Loucy (cell line): ENCODE measurements around the gene PID1.

Source experiments
- H2AFZ ChIP-seq: fragments of 200-600 bp; sonication (generic); 2 replicates; pipeline ENCODE4 v1.6.0; 2016; ENCODE audit warnings: antibody characterized with exemption, mild to moderate bottlenecking, low read length, moderate library complexity
- H3F3A ChIP-seq: fragments of 200-600 bp; 2 replicates; pipeline ENCODE4 v1.6.0; 2016; ENCODE audit warnings: antibody characterized with exemption, low read depth, mild to moderate bottlenecking
- H3K27me3 ChIP-seq: fragments of 200-600 bp; sonication (generic); 2 replicates; pipeline ENCODE4 v1.6.1; 2014; ENCODE audit warnings: low read length, mild to moderate bottlenecking; ENCODE audit not compliant: insufficient read depth, poor library complexity, severe bottlenecking
- H3K36me3 ChIP-seq: fragments of 200-600 bp; sonication (generic); 2 replicates; pipeline ENCODE4 v1.6.1; 2016; ENCODE audit warnings: low read length; ENCODE audit not compliant: insufficient read depth
- H3K4me1 ChIP-seq: fragments of 200-600 bp; sonication (generic); 2 replicates; pipeline ENCODE4 v1.5.1; 2014; ENCODE audit warnings: low read length, mild to moderate bottlenecking; ENCODE audit not compliant: insufficient read depth, poor library complexity, severe bottlenecking
- H3K4me2 ChIP-seq: fragments of 200-600 bp; sonication (generic); 2 replicates; pipeline ENCODE4 v1.6.0; 2014; ENCODE audit warnings: antibody characterized with exemption, low read length, low read depth, mild to moderate bottlenecking; ENCODE audit not compliant: poor library complexity, severe bottlenecking
- H3K4me3 ChIP-seq: fragments of 200-600 bp; sonication (generic); 2 replicates; pipeline ENCODE4 v1.5.1; 2014; ENCODE audit warnings: low read length, mild to moderate bottlenecking, mixed read lengths; ENCODE audit not compliant: poor library complexity, severe bottlenecking
- H3K79me2 ChIP-seq: fragments of 200-600 bp; sonication (generic); 2 replicates; pipeline ENCODE4 v1.6.1; 2014; ENCODE audit warnings: low read length; ENCODE audit not compliant: insufficient read depth
- H3K9ac ChIP-seq: fragments of 200-600 bp; sonication (generic); 2 replicates; pipeline ENCODE4 v1.6.0; 2014; ENCODE audit warnings: mild to moderate bottlenecking, low read depth, low read length, moderate library complexity; ENCODE audit not compliant: poor library complexity, severe bottlenecking
- H3K9me2 ChIP-seq: fragments of 200-600 bp; sonication (generic); replicated peaks from 2 replicates; pipeline ENCODE4 v1.6.1; 2016; ENCODE audit warnings: low read depth, low read length, mixed read lengths
- H3K9me3 ChIP-seq: fragments of 200-600 bp; sonication (generic); 2 replicates; pipeline ENCODE4 v1.6.1; 2014; ENCODE audit warnings: mild to moderate bottlenecking, antibody characterized with exemption, low read length, low read depth; ENCODE audit not compliant: insufficient read depth
- H4K20me1 ChIP-seq: fragments of 200-600 bp; sonication (generic); 2 replicates; pipeline ENCODE4 v1.6.0; 2014; ENCODE audit warnings: antibody characterized with exemption, low read length, mild to moderate bottlenecking; ENCODE audit not compliant: insufficient read depth, poor library complexity, severe bottlenecking
- EZH2phosphoT487 ChIP-seq: fragments of 200-600 bp; IDR thresholded peaks from 2 replicates; pipeline ENCODE4 v1.6.1; 2018; ENCODE audit warnings: antibody characterized with exemption, mild to moderate bottlenecking, moderate library complexity, borderline replicate concordance
- TF ChIP-seq, protein P1 (sequence below): fragments of 200-600 bp; sonication (generic); conservative IDR thresholded peaks from 2 replicates; pipeline ENCODE4 v1.5.1; 2014; ENCODE audit warnings: mild to moderate bottlenecking, antibody characterized with exemption, low read length

The PID1 gene

DNA sequence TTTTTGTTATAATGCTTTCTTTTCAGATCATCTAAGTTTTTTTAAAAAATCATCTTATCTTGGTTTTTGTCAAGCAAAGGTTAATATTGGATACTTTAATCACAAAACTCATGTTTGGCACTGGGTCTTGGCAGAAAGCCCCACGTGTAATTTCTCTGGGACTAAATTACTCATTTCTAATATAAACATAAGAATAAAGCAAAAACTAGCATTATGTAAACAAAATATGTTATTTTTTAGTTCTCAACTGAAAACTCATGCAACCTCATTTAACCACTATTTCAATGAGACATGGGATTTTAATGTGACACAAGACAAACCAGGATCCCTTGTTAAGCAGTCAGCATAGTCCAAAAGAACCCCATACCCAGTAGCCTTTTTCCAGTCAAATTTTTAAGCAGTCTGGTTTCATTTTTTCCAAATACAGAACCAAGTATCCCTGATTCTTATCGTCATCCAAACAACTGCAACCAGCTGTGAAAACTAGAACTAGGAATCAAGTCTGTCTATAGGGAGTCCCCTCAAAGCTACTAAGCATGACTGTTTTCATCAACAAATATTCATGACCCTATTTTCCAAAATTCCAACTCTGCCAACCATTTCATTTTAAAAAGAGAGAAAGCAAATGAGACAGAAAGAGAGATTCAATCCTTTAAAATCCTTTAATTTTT lies 27.1 kb downstream of the PID1 start:
- TF ChIP-seq, protein P1, sequence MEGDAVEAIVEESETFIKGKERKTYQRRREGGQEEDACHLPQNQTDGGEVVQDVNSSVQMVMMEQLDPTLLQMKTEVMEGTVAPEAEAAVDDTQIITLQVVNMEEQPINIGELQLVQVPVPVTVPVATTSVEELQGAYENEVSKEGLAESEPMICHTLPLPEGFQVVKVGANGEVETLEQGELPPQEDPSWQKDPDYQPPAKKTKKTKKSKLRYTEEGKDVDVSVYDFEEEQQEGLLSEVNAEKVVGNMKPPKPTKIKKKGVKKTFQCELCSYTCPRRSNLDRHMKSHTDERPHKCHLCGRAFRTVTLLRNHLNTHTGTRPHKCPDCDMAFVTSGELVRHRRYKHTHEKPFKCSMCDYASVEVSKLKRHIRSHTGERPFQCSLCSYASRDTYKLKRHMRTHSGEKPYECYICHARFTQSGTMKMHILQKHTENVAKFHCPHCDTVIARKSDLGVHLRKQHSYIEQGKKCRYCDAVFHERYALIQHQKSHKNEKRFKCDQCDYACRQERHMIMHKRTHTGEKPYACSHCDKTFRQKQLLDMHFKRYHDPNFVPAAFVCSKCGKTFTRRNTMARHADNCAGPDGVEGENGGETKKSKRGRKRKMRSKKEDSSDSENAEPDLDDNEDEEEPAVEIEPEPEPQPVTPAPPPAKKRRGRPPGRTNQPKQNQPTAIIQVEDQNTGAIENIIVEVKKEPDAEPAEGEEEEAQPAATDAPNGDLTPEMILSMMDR = no peak
- TF ChIP-seq EZH2phosphoT487 = no peak
- H2AFZ ChIP-seq = no peak overlapping the region
- H3K9me2 ChIP-seq = no peaks in the 10 kb centered on the region
- H3F3A ChIP-seq = no peaks in the 10 kb centered on the region
- H3K4me3 ChIP-seq = no peak overlapping the region
- H3K4me1 ChIP-seq = no peaks in the 10 kb centered on the region
- H3K79me2 ChIP-seq = no peaks in the 10 kb centered on the region
- H3K9me3 ChIP-seq = peaks cover 5% of the 10 kb centered on the region; the same call in 1 of the 2 replicates
- no peak overlapping the region for H3K4me2 ChIP-seq
- no peaks in the 10 kb centered on the region for H3K27me3 ChIP-seq
- H3K9ac ChIP-seq = no peak overlapping the region
- no peaks in the 10 kb centered on the region for H3K36me3 ChIP-seq
- no peaks in the 10 kb centered on the region for H4K20me1 ChIP-seq

DNA sequence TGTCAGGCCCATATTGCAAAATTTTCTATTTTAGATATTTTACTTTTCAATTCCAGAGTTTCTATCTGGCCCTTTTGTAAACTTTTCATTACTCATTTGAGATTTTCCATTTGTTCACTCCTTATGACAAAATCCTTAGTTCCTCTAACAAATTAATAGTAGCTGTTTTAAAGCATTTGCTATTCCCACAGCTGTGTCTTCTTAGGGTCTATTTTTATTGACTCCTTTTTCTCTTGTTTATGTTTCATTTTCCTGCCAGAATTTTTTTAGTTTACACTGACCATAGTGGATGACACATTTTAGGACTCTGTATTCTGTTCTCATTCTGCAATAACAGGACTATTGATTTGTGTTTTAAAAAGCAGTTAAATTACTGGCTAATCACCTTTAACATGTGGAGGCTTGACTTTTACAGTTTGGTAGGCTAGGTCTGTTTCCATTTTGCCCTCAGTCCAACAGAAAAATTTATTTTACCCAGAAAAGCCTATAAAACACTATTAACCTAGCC lies 30.0 kb downstream of the PID1 start:
- peaks cover 5% of the 10 kb centered on the region; the same call in 1 of the 2 replicates for H3K9me3 ChIP-seq
- H3K9me2 ChIP-seq = no peaks in the 10 kb centered on the region
- H3K4me3 ChIP-seq = no peak overlapping the region
- no peak for TF ChIP-seq EZH2phosphoT487
- TF ChIP-seq, protein P1 = no peak
- H3K27me3 ChIP-seq = no peaks in the 10 kb centered on the region
- no peaks in the 10 kb centered on the region for H3K79me2 ChIP-seq
- no peaks in the 10 kb centered on the region for H4K20me1 ChIP-seq
- no peak overlapping the region for H3K9ac ChIP-seq
- H2AFZ ChIP-seq = no peak overlapping the region
- no peaks in the 10 kb centered on the region for H3F3A ChIP-seq
- no peaks in the 10 kb centered on the region for H3K4me1 ChIP-seq
- H3K4me2 ChIP-seq = no peak overlapping the region
- H3K36me3 ChIP-seq = no peaks in the 10 kb centered on the region

DNA sequence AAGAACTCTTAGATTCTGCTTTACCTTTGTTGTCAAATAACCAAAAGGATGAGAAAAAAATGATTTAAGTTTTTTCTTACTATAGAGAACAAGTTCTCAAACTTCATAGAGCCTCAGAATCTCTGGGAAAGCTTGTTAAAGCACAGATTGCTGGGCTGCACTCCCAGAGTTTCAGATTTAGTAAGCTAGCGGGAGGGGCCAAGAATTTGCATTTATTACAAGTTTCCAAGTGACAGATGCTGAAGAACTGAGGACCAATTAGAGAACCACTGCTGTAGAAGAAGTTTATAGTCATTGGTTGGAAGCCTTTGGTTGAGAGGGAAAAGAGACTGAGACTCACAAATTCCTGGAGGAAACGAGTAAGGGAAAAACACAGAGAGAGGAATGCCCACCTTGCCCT lies 32.1 kb downstream of the PID1 start:
- Histone ChIP-seq H3K4me3 (no peak overlapping the region), H3K9ac (no peak overlapping the region), H3K4me2 (no peak overlapping the region), H3K27me3 (no peaks in the 10 kb centered on the region), H3K4me1 (no peaks in the 10 kb centered on the region), H4K20me1 (no peaks in the 10 kb centered on the region), H3F3A (no peaks in the 10 kb centered on the region), H3K79me2 (no peaks in the 10 kb centered on the region), H3K9me2 (no peaks in the 10 kb centered on the region), H3K9me3 (peaks cover 5% of the 10 kb centered on the region; the same call in 1 of the 2 replicates), H3K36me3 (no peaks in the 10 kb centered on the region), H2AFZ (no peak overlapping the region)
- TF ChIP-seq, protein P1 = no peak
- TF ChIP-seq EZH2phosphoT487 = no peak
